HG03139 (cell line): ENCODE results near the gene KCTD17.
"Not testable (repeated sequence)": the region's sequence is repeated elsewhere in the genome, so short reads cannot be mapped to it uniquely, and the experiment has no call there.

Experiments used
- ATAC-seq: cut with Tn5 transposase; IDR thresholded peaks from one replicate; pipeline ENCODE4 v1.9.1; 2021; ENCODE audit not compliant: unreplicated experiment

Gene KCTD17

DNA sequence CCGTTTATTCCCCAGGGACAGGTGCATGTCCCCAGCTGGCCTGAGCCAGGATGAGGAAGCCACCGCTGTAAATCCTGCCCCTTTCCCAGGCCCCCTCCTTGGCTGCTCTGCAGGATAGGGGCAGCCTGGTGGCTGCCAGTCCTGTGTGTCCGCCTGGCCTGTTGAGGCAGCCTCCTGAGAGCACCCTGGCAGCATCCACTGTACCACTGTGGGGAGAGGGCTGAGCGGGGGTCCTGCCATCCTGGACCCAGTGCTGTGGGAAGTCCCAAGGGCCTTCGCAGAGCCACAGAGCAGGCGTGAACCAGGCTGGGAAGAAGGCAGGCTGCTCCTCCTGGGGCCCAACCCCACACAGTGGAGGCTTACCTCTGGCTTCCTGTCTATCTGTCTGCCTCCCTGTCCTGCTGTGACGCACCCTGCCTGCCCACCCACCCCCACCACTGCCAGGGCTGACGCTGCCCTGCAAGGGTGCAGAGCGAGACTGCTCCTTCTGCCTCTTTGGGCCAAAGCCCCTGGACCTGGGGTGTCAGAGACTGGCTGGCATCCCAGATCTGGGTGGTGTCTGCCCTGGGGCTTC lies 8.4 kb downstream of the KCTD17 start:
- ATAC-seq, result no peak

DNA sequence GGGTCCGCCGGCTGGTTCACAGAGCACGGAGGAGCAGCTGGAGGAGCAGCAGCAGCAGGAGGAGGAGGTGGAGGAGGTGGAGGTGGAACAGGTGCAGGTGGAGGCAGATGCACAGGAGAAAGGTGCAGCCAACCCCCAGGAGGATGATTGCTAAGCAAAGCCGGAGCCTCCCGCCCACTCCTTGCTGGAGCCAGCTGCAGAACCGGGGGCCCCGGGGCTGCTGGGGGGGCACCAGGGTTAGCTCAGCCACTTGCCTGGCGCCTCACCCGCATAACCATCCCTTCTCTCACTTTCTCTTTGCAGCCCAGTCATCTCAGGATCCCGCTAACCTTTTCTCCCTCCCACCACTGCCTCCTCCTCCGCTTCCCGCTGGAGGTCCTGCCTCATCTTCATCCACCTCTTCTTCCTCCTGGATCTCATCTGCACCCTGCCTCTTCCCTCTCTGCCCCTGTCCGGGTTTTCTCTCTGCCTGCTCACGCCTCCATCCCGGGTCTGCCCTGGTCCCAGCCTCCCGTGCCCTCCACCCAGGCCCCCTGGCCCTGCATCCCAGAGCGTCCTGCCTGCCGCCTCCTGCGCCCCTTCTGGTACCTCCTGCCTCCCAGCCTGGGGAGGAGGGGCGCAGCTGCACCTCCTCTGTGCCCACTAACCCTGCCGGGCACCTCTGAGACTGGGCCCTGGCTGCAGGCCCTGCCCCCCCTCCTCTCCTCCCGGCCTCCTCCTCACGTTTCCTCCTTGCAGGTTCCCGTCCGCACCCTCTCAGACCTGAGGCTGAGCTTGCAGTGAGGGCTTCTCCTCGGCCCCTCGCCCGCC lies 9.5 kb downstream of the KCTD17 start:
- ATAC-seq, result no peak

DNA sequence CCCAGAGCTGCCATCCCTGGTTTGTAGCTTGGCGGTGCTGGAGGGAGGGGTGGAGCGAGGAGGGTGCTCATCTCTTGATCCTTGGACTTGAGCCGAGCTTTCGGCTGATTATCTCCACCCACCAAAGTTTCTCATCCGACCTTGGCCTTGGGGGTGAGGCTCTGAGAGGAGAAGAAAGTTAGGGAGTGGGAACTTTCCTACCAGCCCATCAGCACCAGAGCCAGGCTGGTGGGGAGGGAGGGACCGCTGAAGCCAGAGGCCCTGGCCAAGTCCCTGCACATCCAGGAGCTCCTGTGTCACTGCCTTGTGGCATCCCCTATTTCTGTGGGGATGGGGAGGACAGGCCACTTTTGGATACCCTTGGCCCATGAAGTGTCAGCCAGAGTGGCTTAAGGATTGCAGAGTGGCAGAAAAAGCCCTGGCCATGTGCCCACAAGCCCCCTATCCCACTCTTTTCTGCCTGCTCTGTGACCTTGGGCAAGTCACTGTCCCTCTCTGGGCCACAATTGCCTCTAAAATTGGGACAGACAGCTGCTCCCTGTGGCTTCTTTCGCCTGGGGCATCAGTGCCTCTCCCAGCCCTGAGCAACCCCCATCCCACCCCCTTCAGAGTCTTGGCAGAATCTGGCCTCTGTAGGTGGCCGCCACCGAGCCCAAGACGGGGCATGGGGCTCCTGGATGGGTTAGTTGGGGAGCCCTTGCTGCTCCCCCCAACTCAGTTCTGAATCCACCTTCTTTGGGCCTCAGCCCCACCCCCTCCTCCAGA lies 10.3 kb downstream of the KCTD17 start:
- no peak for ATAC-seq

DNA sequence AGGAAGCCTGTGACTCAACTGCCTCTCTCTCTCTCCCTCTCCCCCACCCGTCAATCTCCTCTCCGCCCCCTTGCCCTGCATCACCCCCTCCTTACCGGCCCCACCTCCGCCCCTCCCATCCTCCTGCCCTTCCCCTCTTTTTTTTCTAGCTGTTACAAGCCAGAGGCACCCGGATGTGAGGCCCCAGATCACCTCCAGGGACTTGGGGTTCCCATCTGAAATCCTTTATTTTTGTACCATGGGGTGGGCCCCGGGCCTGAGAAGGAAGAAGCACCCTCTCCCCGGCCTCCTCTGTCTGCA lies 10.8 kb downstream of the KCTD17 start:
- ATAC-seq, result no peak

DNA sequence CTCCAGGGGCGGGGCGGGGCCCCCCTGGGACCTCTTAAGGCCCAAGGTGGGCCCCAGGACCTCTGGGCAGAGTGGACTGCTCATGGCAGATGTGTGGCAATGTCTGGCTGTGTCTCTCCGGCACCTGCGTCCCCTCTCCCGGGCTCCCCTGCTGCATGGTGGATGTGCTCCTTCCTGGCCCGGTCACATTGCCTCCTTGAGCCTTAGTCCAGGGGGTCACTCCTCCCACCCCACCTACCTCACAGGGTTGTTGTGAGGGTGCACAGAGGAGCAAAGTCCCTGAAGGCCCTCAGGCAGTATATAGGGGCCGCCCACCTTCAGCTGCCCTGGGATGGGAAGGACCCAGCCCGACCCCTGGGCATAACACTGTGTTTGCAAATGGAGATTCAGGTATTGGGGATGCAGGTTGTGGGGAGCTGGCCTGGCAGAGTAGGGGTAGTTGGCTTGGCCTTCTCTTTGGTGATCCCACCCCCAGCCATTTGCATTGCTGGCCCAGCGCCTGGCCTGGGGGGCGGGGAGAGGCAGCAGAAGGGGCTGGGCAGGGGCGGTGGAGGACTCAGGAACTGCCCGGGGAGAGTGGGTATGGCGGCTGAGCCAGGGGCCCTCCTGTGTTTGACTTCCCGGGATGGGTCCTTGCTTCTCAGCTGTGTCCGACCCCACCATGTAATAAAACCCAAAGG lies 11.3 kb downstream of the KCTD17 start:
- ATAC-seq, result no peak

DNA sequence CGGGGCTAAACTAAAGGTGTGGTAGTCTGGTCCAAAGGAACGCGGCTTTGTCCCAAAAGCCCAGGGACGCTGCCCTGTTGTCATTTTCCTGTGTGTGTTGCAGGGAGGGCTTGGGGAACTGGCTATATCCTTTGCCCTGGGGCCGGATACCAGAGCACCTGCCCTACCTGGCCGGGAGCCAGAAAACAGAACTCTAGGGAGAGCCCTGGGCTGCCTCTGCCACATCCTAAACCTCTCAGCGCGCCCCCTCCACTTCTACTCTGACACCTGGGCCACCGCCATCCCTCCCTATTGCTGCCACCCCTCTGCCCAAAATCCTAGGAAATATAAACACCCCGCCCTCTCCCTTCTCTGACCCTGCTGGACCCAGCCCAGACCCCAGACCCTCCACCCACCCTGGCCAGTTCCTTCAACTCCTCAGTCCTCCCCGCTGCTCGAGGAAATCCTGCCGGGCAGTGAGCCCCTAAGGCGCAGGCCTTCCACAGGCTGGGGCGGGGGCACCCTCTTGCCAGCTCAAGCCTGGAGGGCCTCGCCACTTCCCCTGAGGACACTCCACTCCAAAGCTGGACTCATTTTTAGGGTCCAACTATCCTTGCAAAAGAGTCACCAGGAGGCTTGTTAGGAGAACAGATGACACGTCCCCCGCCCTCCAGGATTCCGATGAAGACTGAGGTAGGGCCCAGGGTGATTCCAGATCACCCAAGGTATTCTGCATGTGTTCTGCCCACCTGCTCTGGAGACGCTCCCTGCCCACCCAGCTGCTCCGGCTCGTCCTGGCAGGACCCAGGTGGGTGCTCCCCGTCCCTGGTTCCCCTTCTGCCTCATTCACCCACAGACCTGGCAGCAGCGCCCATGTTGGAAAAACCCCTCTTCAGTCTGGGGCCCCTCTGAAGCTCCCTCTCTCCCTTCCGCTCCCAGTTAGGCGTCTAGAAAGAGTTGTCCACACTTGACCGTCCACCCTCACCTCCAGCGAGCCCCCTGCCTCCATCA lies 12.2 kb downstream of the KCTD17 start:
- no peak for ATAC-seq

DNA sequence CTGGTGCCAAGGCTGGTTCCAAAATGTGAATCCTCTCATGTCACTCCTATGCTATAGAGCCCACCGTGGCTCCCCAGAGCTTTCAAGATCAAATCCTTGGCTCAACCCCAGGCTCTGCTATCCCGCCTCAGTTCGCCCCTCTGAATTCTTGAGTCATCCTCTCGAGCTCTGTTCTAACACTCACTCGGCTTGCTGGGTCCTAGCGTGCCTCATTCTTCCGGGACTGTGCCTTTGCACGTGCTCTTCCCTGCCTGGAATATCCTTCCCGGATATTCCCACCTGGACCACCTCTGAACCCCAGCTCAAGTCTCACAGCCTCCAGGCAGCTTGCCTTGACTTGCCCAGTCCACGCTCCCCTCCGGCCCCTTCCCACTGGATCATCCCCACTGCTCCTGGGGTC lies 13.0 kb downstream of the KCTD17 start:
- no peak for ATAC-seq

DNA sequence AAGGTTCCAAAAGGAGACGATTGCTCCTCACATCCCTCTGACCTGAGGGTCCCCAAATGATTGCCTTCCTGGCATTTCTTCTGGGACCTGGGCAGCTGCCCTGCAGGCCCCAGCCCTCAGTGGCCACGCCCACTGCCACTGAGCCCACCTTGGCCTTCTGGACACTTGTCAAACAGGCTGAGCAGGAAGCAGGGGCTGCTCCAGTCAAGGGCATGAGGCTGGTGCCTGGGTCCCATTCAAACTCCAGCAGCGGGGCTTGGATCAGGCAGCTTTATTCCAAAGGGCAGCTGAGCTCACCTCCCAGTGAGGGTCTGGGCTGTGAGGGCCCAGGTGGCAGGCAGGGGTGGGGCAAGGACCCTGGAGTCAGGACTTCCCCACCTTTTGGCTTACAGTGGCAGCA lies 13.6 kb downstream of the KCTD17 start:
- ATAC-seq, result no peak

DNA sequence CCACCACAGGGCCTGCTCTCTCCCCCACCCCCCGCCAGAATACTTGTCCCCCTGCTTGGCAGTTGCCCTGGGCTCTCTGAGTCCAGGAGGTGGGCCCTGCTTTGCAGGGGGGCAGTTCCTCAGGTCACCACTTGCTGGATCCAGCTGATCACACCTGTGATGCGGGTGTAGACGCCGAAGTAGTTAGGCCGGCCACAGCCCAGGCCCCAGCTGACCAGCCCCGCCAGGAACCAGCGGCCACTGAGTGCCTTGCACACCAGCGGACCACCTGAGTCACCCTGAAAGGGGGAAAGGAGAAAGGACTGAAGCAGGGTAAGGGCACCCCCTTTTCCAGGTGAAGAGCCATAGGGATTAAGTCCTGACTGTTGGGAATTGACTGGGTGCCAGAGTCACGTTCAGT lies 14.4 kb downstream of the KCTD17 start:
- no peak for ATAC-seq

DNA sequence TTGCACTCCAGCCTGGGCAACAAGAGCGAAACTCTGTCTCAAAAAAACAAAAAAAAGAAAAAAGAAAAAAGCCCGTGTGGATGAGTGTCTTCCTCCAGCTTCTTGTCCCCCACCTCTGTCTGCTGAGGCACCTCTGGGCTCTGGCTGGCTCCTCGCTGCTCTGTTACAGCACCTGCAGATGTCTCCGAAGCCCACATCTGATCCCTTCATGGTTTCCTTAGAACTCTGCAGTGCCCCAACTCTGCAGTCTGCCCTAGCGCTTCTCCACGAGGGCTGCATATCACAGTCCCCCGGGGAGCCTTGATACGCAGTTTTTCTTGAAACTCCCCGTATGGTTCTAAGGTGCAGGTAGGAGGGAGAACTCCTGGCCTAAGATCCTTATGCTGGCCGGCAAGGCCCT lies 15.9 kb downstream of the KCTD17 start:
- no peak for ATAC-seq

DNA sequence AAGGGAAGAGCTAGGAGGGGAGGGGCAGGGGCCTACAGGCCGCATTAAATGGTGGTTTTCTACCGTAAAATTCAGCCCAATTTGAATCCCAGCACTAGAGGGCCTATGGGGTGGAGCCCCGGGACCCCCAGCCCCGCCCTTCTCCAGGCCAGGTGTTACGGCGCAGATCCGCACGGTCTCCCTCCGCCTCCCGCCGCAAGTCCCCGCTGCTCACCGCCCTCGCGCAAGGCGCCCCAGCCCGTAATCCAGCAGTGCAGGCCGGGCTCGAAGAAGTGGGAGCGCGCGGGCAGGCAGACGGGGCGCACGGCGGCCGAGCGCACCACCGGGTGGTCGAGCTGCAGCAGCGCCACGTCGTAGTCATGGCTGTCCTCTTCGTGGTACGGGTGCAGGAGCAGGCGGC lies 17.3 kb downstream of the KCTD17 start:
- ATAC-seq, result no peak

DNA sequence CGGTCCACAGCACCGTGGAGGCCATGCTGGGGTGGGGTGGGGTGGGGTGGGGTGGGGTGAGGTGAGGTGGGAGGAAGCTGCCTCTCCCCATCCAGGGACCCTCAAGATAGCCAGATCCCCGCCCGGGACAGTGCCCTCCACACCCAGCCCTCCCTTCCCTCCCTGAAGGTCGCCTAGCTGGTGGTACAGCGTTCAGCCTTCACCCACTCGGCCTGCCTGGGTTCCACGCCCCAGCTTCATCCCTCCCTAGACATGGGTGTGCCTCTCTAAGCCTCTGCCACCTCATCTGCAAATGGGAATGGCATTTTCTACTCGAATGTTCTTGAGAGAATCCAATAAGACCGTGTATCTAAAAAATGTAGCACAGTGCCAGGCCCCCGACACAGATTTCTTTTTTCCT lies 17.8 kb downstream of the KCTD17 start:
- ATAC-seq, result no peak

DNA sequence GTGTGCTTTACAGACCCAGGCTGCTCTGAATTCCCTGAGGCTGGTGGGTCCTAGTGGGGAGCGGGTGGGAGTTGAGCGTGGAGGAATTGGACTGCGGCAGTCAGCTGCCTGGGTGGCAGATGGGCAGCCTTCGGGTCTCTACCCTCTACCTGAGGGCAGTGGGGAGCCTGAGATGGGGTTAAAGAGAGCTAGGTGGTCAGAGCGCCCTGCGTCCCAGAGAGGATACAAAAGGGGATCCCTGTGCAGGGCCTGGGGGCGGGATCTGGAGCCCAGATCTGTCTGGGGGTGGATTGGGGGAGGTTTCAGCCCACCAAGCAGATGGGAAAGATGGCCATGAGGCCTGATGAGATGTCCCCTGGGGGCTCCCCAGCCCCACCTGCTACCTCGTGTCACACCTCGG lies 18.2 kb downstream of the KCTD17 start:
- ATAC-seq, result no peak

DNA sequence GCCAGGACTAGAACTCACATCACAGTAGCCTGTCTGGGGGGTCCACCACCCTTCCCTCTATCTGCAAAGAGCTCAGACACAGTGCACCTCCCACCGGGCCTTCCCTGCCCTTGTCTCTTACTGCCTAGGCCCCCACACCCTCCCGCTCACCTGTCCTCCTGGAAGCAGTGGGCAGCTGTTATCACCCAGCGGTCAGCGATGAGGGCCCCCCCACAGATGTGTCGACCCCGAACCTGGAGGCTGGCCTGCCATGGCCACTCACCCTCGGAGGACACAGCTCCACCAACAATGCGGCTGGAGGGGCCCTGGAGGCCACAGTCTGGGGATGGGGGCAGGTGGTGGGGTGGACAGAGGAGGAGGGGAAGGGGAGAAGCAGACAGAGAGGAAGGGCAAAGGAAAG lies 18.8 kb downstream of the KCTD17 start:
- ATAC-seq, result no peak

DNA sequence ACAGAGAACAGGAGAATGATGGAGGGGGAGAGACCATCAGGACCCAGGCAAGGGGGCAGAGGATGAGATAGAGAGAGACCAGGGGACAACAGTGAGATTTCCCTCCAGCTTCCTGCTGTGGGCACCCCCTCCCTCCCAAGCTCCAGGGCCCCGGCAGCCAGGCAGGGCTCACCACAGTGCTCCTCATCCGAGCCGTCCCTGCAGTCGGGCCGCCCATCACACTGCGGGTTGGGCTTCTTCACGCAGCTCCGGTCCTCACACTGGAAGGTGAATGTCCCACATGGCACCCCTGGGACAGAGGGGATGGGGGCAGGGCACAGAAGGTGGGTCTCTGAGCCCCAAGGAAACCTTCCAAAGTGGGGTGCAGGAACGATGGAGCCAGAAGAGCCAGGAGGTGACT lies 19.2 kb downstream of the KCTD17 start:
- ATAC-seq, result no peak

DNA sequence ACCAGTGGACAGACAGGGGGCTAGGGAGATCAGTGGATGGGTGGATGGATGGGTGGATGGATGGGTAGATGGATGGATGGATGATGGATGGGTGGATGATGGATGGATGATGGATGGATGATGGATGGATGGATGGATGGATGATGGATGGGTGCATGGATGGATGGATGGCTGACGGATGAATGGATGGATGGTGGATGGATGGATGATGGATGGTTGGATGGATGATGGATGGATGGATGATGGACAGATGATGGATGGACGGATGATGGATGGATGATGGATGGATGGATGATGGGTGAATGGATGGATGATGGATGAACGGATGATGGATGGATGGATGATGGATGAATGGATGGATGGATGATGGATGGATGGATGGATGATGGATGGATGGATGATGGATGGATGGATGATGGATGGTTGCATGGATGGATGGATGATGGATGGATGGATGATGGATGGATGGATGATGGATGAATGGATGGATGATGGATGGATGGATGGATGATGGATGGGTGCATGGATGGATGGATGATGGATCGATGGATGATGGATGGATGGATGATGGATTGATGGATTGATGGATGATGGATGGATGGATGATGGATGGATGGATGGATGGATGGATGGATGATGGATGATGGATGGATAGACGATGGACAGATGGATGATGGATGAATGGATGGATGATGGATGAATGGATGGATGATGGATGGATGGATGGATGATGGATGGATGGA lies 20.5 kb downstream of the KCTD17 start:
- not testable (repeated sequence) for ATAC-seq

DNA sequence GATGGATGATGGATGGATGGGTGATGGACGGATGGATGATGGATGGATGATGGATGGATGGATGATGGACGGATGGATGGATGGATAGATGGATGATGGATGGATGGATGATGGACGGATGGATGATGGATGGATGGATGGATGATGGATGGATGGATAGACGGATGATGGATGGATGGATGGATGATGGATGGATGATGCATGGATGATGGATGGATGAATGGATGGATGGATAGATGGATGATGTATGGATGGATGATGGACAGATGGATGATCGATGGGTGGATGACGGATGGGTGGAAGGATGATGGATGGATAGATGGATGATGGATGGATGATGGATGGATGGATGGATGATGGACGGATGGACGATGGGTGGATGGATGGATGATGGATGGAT lies 21.1 kb downstream of the KCTD17 start:
- ATAC-seq, result no peak

DNA sequence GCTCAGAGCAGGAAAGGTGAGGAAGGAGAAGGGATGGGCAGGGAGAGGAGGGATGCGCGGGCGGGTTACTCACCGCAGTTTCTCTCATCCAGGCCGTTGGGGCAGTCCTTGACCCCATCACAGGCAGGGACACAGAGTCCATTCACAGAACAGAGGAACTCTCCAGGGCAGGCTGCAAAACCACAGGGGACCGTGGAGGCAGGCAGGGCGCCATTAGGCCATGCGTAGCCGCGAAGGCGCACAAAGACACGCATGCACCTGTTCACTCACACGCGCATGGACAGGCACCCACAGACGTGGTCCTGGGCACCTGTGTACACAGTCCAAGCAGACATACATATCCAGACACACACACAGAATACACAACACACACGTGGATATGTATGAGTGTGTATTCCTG lies 23.0 kb downstream of the KCTD17 start:
- ATAC-seq, result no peak

DNA sequence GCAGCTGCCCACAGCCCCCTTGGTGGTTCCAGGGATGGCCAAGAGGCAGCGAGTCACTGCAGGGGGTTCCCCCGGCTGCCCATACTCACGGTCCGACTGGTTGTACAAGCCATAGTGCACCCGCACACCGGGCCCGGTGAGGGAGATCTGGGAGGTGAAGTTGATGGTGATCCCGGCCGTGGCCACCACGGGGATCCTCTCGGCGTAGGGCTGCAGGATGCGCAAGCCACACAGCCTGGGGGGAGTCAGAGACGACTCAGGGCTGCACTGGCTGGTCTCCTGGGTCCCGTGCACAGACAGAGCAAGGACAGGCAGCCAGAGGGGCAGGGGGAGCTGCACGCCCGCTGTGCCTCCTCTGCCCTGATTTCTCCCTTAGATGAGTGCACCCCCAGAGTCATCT lies 23.5 kb downstream of the KCTD17 start:
- no peak for ATAC-seq

DNA sequence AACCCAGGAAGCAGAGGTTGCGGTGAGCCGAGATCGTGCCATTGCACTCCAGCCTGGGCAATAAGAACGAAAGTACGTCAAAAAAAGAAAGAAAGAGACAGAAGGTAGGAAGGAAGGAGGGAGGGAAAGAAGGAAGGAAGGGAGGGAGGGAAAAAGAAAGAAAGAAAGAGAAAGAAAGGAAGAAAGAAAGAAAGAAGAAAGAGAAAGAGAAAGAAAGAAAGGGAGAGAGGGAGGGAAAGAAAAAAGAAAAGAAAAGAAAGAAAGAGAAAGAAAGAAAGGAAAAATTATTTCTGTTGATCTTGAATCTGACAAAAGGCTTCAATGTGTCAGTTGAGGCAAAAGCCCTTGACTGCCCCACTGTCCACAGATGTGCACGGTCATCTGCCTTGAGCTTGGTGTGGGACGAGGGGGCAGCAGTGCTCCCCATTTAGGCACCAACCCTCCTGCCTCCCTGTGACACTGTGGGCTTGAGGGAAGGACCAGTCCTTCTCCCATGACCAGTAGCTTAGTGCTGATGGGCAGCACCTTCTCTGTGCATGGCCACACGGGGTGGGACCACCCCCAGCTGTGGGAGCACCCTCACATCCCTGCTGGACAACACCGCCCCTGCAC lies 24.4 kb downstream of the KCTD17 start:
- no peak for ATAC-seq
